SK-N-MC (cell line): ENCODE results near the gene CACNA1C.

Source experiments
- EZH2 ChIP-seq: fragments of 200-600 bp; sonication (generic); IDR thresholded peaks from one replicate; pipeline ENCODE4 v1.6.1; 2017; ENCODE audit warnings: antibody characterized with exemption
- FOXP2 ChIP-seq: optimal IDR thresholded peaks from 2 replicates; pipeline ENCODE3; 2011; ENCODE audit warnings: mild to moderate bottlenecking, moderate library complexity; ENCODE audit not compliant: insufficient read depth; ENCODE audit errors: extremely low read length, control extremely low read depth
- POLR2AphosphoS5 ChIP-seq: IDR thresholded peaks from 2 replicates; pipeline ENCODE4 v1.6.1; 2012; ENCODE audit warnings: mild to moderate bottlenecking, low read depth, low read length, borderline replicate concordance

DNA sequence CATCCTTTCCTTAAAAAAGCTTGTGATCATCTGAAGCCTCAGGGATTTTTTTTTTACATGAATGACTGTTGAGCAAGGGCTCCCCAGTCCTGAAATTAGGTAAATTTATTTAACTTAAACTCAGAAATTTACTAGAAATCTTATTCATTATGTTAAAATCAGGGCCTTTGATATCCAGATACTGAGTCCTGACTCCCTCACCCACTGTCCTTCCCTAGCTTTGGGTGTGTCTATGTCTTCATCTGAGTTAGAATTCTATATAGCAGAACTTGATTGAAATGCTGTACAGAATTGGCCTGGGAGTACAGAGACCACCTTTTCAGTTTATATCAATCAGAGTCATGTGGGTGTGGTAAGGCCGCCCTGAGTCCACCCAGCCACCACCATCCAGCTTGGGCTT, 260.0 kb downstream of the CACNA1C start:
- TF ChIP-seq EZH2 (no peak), POLR2AphosphoS5 (no peak), FOXP2 (no peak)
